Mesenchymal stem cell (in vitro differentiated cells and primary cell): Measurements from ENCODE around the gene S100A8.
"Not testable (repeated sequence)": the region's sequence is repeated elsewhere in the genome, so short reads cannot be mapped to it uniquely, and the experiment has no call there.

Experiments used
- DNase-seq: peaks from one replicate; pipeline ENCODE4 v3.0.0-alpha.2; 2013
- H2AFZ ChIP-seq: one replicate; pipeline ENCODE4 v1.6.1; 2013; ENCODE audit warnings: low read depth, mild to moderate bottlenecking, control low read depth, inconsistent platforms, low read length, moderate library complexity
- H2AK5ac ChIP-seq: 2 replicates; pipeline ENCODE4 v1.6.1; 2013; ENCODE audit warnings: low read length, moderate library complexity, mild to moderate bottlenecking, inconsistent platforms; ENCODE audit not compliant: severe bottlenecking
- H2BK120ac ChIP-seq: one replicate; pipeline ENCODE4 v1.6.1; 2013; ENCODE audit warnings: low read depth, mild to moderate bottlenecking, inconsistent platforms, low read length, moderate library complexity
- H2BK12ac ChIP-seq, 2 experiments: one replicate each; pipeline ENCODE4 v1.6.1; 2013; ENCODE audit warnings: inconsistent platforms in 2 of 2, low read length in 2 of 2, mild to moderate bottlenecking in 2 of 2, moderate library complexity in 2 of 2, control low read depth in 1 of 2
- H2BK15ac ChIP-seq: one replicate; pipeline ENCODE4 v1.6.1; 2013; ENCODE audit warnings: mild to moderate bottlenecking, low read depth, inconsistent platforms; ENCODE audit not compliant: poor library complexity, severe bottlenecking
- H2BK5ac ChIP-seq: 2 replicates; pipeline ENCODE4 v1.6.1; 2013; ENCODE audit warnings: low read depth, mild to moderate bottlenecking, low read length, control low read depth, inconsistent platforms; ENCODE audit not compliant: poor library complexity, severe bottlenecking
- H3K14ac ChIP-seq, 2 experiments: one replicate each; pipeline ENCODE4 v1.6.1; 2013; ENCODE audit warnings: inconsistent platforms in 2 of 2, low read length in 2 of 2, control low read depth in 1 of 2, mild to moderate bottlenecking in 1 of 2, moderate library complexity in 1 of 2
- H3K18ac ChIP-seq, 2 experiments: one replicate each; pipeline ENCODE4 v1.6.1; 2013; ENCODE audit warnings: inconsistent platforms in 2 of 2, low read length in 2 of 2, control low read depth in 1 of 2, low read depth in 1 of 2, mild to moderate bottlenecking in 1 of 2
- H3K23ac ChIP-seq, 2 experiments: one replicate each; pipeline ENCODE4 v1.6.1; 2013; ENCODE audit warnings: inconsistent platforms in 2 of 2, low read length in 2 of 2, mild to moderate bottlenecking in 2 of 2, moderate library complexity in 2 of 2, control low read depth in 1 of 2
- H3K27ac ChIP-seq: 2 replicates; pipeline ENCODE4 v1.5.1; 2013; ENCODE audit warnings: mild to moderate bottlenecking, moderate library complexity, low read length, control low read depth, inconsistent platforms; ENCODE audit not compliant: poor library complexity, severe bottlenecking
- H3K27me3 ChIP-seq, 2 experiments: 2 replicates each; pipeline versions ENCODE4 v1.6.1 to v1.7.0; 2013; ENCODE audit warnings: low read length in 2 of 2, mild to moderate bottlenecking in 2 of 2, moderate library complexity in 2 of 2, control low read depth in 1 of 2, inconsistent platforms in 1 of 2; ENCODE audit not compliant: control insufficient read depth in 1 of 2, insufficient read depth in 1 of 2
- H3K36me3 ChIP-seq, 2 experiments: 2 replicates each; pipeline versions ENCODE4 v1.6.1 to v1.7.0; 2013; ENCODE audit warnings: low read length in 2 of 2, control low read depth in 1 of 2, inconsistent platforms in 1 of 2, low read depth in 1 of 2, mild to moderate bottlenecking in 1 of 2; ENCODE audit not compliant: insufficient read depth in 2 of 2, control insufficient read depth in 1 of 2
- H3K4ac ChIP-seq, 2 experiments: one replicate each; pipeline ENCODE4 v1.6.1; 2013; ENCODE audit warnings: inconsistent platforms in 2 of 2, low read length in 2 of 2, mild to moderate bottlenecking in 2 of 2, moderate library complexity in 2 of 2, control low read depth in 1 of 2, low read depth in 1 of 2
- H3K4me1 ChIP-seq: 2 replicates; pipeline ENCODE4 v1.6.1; 2013; ENCODE audit warnings: low read depth, low read length, control low read depth; ENCODE audit not compliant: control insufficient read depth, insufficient read depth
- H3K4me2 ChIP-seq: 2 replicates; pipeline ENCODE4 v1.6.1; 2013; ENCODE audit warnings: low read length, mild to moderate bottlenecking, inconsistent platforms; ENCODE audit not compliant: poor library complexity, severe bottlenecking
- H3K4me3 ChIP-seq, 2 experiments: 2 replicates each; pipeline versions ENCODE4 v1.5.1 to v1.7.0; 2013; ENCODE audit warnings: low read length in 2 of 2, mild to moderate bottlenecking in 2 of 2, control low read depth in 1 of 2, low read depth in 1 of 2; ENCODE audit not compliant: insufficient read depth in 1 of 2
- H3K79me1 ChIP-seq: replicated peaks from 2 replicates; pipeline ENCODE4 v1.6.1; 2013; ENCODE audit warnings: mild to moderate bottlenecking, control low read depth, low read length, inconsistent platforms; ENCODE audit not compliant: poor library complexity, severe bottlenecking
- H3K9ac ChIP-seq: 2 replicates; pipeline ENCODE4 v1.7.0; 2013; ENCODE audit warnings: mild to moderate bottlenecking, low read length, moderate library complexity
- H3K9me3 ChIP-seq: 2 replicates; pipeline ENCODE4 v1.7.0; 2013; ENCODE audit warnings: mild to moderate bottlenecking, low read length; ENCODE audit not compliant: control insufficient read depth
- H4K8ac ChIP-seq: one replicate; pipeline ENCODE4 v1.6.1; 2013; ENCODE audit warnings: inconsistent platforms, mild to moderate bottlenecking, low read length, moderate library complexity
- H4K91ac ChIP-seq: one replicate; pipeline ENCODE4 v1.6.1; 2013; ENCODE audit warnings: mild to moderate bottlenecking, low read length, inconsistent platforms
- whole genome bisulfite sequencing: methylation state at CpG from one replicate; pipeline ENCODE4 v1.1.7; 2013; ENCODE audit warnings: mixed read lengths; 5-methylcytosine and 5-hydroxymethylcytosine counted together

S100A8 gene

GRCh38 chr1:153415850-153416570, 25.1 kb upstream of the S100A8 start, which contains the start of gene S100A7A:
Gene S100A7A (plus strand): TSS chr1:153416520. CDS start chr1:153418083, 1,563 bp downstream.
- no peak within 1 kb of the TSS for H4K8ac ChIP-seq

DNA sequence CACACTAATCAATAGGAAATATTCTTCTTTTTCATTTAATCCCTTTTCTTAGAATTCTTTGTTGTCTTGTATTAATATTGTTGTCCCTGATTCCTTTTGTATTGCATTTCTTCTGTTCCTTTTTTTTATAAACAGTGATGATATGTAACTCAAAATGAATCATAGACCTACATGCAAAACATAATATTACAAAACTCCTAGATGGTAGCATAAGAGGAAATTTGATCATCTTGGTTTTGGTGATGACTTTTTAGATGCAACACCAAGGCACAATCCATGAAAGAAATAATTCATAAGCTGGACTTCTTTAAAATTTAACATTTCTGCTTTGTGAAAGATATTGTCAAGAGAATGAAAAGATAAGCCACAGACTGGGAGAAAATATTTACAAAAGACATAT, 23.1 kb upstream of the S100A8 start:
- H3K9me3 ChIP-seq, H3K14ac ChIP-seq, H4K8ac ChIP-seq, DNase-seq, H3K4me3 ChIP-seq, H3K4me1 ChIP-seq, H2BK12ac ChIP-seq, H3K23ac ChIP-seq, H3K27ac ChIP-seq, H3K79me1 ChIP-seq, H2BK120ac ChIP-seq, H2AFZ ChIP-seq, H3K4me2 ChIP-seq, H3K36me3 ChIP-seq, H3K18ac ChIP-seq, H3K27me3 ChIP-seq, H3K9ac ChIP-seq, H4K91ac ChIP-seq, H2AK5ac ChIP-seq, H3K4ac ChIP-seq, H2BK15ac ChIP-seq, H2BK5ac ChIP-seq: not testable (repeated sequence)

More at GRCh38 chr1:153415850-153416570, 25.1 kb upstream of the S100A8 start, which contains the start of gene S100A7A:
- no peak within 1 kb of the TSS for H3K18ac ChIP-seq
- no peak within 1 kb of the TSS for H3K4me3 ChIP-seq
- H3K79me1 ChIP-seq, result no peaks in the 10 kb centered on the region
- 56% methylated on average over 6 of the region's 6 CpGs for WGBS
- H3K27ac ChIP-seq, result no peak within 1 kb of the TSS
- H3K27me3 ChIP-seq, result peaks cover 3 to 23% of the 10 kb centered on the region in 2 experiments
- no peak within 1 kb of the TSS for H3K23ac ChIP-seq
- H2BK12ac ChIP-seq, result no peak within 1 kb of the TSS
- H3K4me1 ChIP-seq, result no peaks in the 10 kb centered on the region
- no peaks in the 10 kb centered on the region for H3K36me3 ChIP-seq
- no peak within 1 kb of the TSS for H2BK120ac ChIP-seq
- H2AFZ ChIP-seq, result no peak within 1 kb of the TSS
- DNase-seq, result no peak
- H3K14ac ChIP-seq, result no peak within 1 kb of the TSS
- no peaks in the 10 kb centered on the region for H3K9me3 ChIP-seq
- H2BK5ac ChIP-seq, result no peak within 1 kb of the TSS
- H2AK5ac ChIP-seq, result no peak within 1 kb of the TSS
- no peak within 1 kb of the TSS for H3K9ac ChIP-seq
- H3K4ac ChIP-seq, result no peak within 1 kb of the TSS
- no peak within 1 kb of the TSS for H3K4me2 ChIP-seq
- no peak within 1 kb of the TSS for H2BK15ac ChIP-seq
- H4K91ac ChIP-seq, result no peak within 1 kb of the TSS

GRCh38 chr1:153407274-153407673, 16.4 kb upstream of the S100A8 start:
- H3K4me1 ChIP-seq, H3K14ac ChIP-seq, H3K79me1 ChIP-seq, H3K9ac ChIP-seq, H3K18ac ChIP-seq, H3K23ac ChIP-seq, H2AK5ac ChIP-seq, H2BK5ac ChIP-seq, H4K8ac ChIP-seq, H2BK120ac ChIP-seq, H3K4me2 ChIP-seq, DNase-seq, H4K91ac ChIP-seq, H2BK12ac ChIP-seq, H3K36me3 ChIP-seq, H3K4ac ChIP-seq, H3K4me3 ChIP-seq, H3K27ac ChIP-seq, H3K9me3 ChIP-seq, H2BK15ac ChIP-seq, H2AFZ ChIP-seq: not testable (repeated sequence)
- peaks cover 1 to 30% of the 10 kb centered on the region in 2 experiments for H3K27me3 ChIP-seq
- WGBS, result 58% methylated on average over 11 of the region's 11 CpGs

DNA sequence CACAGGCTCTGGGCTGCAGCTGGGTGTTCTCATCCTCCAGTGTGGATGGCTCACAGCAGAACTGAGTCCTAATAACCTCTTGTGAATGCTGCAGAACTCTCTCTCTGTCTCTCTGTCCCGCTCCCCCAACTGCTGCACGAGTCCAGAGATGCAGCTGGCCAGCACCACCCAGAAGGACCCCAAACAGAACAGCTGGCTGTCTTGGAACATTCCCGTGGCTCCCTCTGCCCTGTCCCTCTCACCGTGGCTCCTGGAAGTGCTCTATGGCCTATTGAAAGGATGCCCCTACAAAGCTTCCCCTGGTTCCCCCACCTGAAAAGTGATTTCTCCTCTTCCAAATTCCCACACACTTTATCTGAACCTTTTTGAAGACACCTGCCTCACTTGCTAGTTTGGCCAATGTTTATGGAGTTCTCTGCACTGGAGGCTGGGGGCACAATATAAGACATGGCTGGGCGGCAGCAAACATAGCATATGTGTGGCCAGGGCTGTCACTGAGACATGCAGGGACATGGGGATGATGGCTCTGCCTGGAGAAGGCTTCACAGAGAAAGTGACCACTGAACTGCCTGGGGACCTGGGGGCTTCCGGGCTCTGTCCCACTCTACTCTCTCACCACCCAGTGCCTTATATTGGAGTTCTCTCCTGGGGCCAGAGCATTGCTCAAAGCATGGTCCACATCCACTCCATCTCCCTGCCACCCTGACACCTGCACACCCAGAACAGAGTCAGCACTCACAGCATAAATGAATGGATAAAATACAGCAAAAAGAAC, 15.1 kb upstream of the S100A8 start:
- not testable (repeated sequence) for H3K18ac ChIP-seq, DNase-seq, H3K4me2 ChIP-seq, H2BK15ac ChIP-seq, H3K14ac ChIP-seq, H3K9ac ChIP-seq, H3K23ac ChIP-seq, H3K9me3 ChIP-seq, H2BK5ac ChIP-seq, H2BK12ac ChIP-seq, H3K4me1 ChIP-seq, H3K36me3 ChIP-seq, H3K4ac ChIP-seq, H3K27ac ChIP-seq, H4K8ac ChIP-seq, H3K79me1 ChIP-seq, H4K91ac ChIP-seq, H3K4me3 ChIP-seq, H2AK5ac ChIP-seq, H2BK120ac ChIP-seq, H2AFZ ChIP-seq
- 55% methylated on average over 5 of the region's 6 CpGs for WGBS
- peaks cover 6 to 42% of the 10 kb centered on the region in 2 experiments for H3K27me3 ChIP-seq
